Measurements from ENCODE around the gene DARS1.

Gene DARS1

DNA sequence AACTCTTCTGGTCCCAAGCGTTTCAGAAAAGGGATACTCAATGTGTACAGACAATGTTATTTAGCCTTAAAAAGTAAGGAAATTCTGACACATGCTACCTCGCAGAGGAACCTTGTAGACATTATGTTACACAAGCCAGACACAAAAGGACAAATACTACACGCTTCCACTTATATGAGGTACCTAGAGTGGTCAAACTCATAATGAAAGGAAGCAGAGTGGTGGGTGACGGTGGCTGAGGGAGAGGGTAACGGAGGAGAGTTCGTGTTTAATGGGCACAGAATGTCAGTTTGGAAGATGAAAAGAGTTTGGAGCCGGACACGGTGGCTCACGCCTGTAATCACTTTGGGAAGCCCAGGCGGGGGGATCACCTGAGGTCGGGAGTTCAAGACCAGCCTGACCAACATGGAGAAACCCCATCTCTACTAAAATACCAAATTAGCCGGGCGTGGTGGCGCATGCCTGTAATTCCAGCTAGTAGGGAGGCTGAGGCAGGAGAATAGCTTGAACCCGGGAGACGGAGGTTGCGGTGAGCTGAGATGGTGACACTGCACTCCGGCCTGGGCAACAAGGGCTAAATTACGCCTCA lies 110.6 kb downstream of the DARS1 start:
- peak; percentile 56 for DNase-seq

- peak; percentile 82 for DNase-seq
Observed at GRCh38 chr2:135870571-135870970, 114.9 kb downstream of the DARS1 start.

GRCh38 chr2:135863233-135863632 lies 122.2 kb downstream of the DARS1 start:
- no peak for DNase-seq

GRCh38 chr2:135862718-135863117 lies 122.7 kb downstream of the DARS1 start:
- DNase-seq, result no peak
